Measurements from ENCODE around the gene ABHD16B.
"Not testable (repeated sequence)": the region's sequence is repeated elsewhere in the genome, so short reads cannot be mapped to it uniquely, and the experiment has no call there.

Gene ABHD16B

DNA sequence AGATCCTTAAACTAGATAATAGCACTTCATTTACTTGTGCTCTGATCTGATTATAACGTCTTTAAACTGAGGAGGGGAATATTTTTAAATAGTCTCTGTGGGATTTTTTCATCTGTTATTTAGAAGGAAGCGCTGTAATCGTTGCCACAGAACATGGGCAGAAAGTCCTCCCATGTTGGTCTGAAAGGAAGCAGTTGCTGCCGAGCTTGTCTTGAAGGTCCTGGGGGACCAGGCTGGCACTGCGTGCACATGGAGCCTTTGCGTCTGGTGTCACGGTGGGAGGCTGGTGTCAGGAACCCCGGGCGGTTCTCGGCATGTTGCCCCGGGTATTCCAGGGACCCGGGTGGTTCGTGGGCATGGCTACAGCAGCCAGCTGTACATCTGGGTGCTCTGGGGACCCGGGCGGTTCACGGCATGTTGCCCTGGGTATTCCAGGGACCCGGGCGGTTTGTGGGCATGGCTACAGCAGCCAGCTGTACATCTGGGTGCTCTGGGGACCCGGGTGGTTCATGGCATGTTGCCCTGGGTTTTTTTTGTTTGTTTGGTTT is 15.3 kb downstream of the ABHD16B start:
- no peak overlapping the region for H3K4me3 ChIP-seq (ENCODE audit: low read depth, low read length)
- TF ChIP-seq CTCF (IDR thresholded peaks at IDR 0.05; ENCODE audit: low read depth, low read length) = no peak

GRCh38 chr20:63877755-63878470 is 16.6 kb downstream of the ABHD16B start:
- no peak for TF ChIP-seq CTCF (IDR thresholded peaks at IDR 0.05; ENCODE audit: low read depth, low read length)
- no peak overlapping the region for H3K4me3 ChIP-seq (ENCODE audit: low read depth, low read length)

GRCh38 chr20:63878899-63879663 is 17.8 kb downstream of the ABHD16B start:
- H3K4me3 ChIP-seq (ENCODE audit: low read depth, low read length) = no peak overlapping the region
- TF ChIP-seq CTCF (IDR thresholded peaks at IDR 0.05; ENCODE audit: low read depth, low read length) = no peak

DNA sequence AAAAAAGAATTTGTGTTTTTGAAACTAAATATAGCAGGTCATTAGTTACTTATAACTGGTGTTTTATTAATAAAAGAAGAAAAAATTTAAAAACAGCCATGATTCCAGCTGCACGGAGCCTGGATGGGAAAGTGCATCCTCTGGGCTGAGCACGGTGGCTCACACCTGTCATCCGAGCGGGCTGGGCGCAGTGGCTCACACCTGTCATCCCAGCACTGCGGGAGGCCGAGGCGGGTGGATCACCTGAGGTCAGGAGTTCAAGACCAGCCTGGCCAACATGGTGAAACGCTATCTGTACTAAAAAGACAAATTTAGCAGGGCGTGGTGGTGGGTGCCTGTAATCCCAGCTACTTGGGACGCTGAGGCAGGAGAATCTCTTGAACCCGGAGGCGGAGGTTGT is 19.6 kb downstream of the ABHD16B start:
- H3K4me3 ChIP-seq (ENCODE audit: low read depth, low read length) = not testable (repeated sequence)

- no peak for TF ChIP-seq CTCF (IDR thresholded peaks at IDR 0.05; ENCODE audit: low read depth, low read length)
- no peak overlapping the region for H3K4me3 ChIP-seq (ENCODE audit: low read depth, low read length)
Measured at GRCh38 chr20:63881451-63882226, 20.3 kb downstream of the ABHD16B start.

DNA sequence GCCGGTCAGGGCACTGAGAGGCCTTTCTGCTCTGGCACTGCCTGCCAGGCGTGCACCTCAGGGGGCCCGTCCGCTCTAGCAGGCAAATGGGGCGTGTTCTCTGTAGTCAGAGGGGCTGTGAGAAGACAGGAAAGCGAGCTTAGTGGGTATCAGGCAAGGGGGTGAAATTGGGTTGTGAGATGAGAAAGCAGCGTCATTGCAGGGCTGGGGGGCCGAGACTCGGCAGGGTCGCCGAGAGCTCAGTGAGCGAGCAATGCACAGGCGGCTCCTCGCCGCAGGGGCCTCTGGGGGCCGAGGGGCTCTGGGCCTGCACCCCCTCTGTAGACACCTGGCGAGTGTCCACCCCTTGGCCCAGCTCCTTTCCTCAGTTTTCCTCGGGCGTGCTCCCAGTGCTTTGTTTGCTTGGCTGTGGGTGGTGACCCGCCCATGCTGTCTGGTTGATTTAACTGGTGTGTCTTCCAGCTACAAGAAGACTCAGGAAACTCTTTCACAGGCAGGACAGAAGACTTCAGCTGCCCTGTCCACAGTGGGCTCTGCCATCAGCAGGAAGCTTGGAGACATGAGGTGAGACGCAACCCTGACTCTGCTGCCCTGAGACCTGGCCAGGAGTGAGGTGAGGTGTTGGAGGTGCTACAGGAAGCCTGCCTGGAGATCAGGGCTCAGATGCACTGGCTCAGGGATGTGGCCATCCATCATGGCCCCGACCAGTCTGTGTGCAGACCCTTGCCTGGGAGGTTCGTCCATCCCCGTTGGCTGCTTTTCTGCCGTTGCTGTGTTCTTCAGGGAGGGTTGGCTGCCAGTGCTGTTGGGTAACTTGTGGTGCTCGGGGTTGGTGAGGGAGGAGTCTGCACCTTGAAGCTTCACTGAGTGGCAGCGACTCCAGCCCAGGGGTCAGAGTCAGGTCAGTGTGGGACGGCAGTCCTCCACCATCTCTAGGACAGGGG is 21.2 kb downstream of the ABHD16B start:
- H3K4me3 ChIP-seq (ENCODE audit: low read depth, low read length) = no peak overlapping the region
- no peak for TF ChIP-seq CTCF (IDR thresholded peaks at IDR 0.05; ENCODE audit: low read depth, low read length)

DNA sequence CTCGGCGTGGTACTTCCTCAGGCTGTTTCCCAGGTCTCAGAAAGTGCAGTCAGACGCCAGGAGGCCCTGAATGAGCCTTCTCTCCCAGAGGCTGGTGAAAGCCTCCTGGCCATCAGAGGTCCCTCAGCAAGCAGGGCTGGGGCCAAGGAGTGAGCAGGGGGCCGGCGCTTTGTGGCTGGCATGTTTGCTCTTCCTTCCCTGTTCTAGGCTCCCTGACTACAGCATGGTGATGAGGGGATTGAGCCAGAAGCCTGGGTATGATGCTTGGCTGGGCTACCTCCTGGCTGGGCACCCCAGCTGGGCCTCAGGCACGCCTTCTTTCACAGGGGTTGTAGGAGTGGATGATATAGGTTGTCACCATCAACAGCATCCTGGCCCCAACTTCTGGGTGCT is 21.9 kb downstream of the ABHD16B start:
- TF ChIP-seq CTCF (IDR thresholded peaks at IDR 0.05; ENCODE audit: low read depth, low read length) = no peak

More for the DNA sequence above, 21.9 kb downstream of the ABHD16B start:
- H3K4me3 ChIP-seq (ENCODE audit: low read depth, low read length) = no peak overlapping the region

Data from WI38 (cell line).